HG03460 (cell line): Measurements from ENCODE around the gene TRPC3.

Source experiments
- ATAC-seq: cut with Tn5 transposase; IDR thresholded peaks from one replicate; pipeline ENCODE4 v1.9.1; 2021; ENCODE audit not compliant: unreplicated experiment

The TRPC3 gene

GRCh38 chr4:121951521-121952110 lies at the start of gene TRPC3:
Gene TRPC3, minus strand, starts transcription at chr4:121952060. Its CDS starts 380 bp downstream, at chr4:121951680.
- ATAC-seq: peak; percentile 32

DNA sequence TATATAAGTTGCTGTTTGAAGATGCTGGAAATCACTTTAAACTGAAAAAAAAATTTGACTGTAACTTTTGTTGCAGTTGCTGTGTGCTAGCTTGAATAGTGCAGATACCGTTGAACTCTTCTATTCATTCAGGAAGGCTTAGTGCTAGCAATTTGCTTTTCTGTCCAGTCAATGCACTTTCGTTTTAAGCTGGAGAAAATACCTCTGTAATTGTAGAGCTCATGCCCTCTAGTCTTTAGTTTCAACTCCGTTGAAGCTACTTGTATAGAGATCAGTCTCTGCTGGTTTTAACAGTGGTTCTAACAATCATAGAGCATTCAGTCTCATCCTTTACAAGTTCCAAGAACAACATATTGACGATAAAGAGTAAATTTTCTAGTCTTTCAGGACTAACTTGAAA lies 49.0 kb upstream of the TRPC3 start:
- ATAC-seq: no peak

- no peak for ATAC-seq
These were observed 46.2 kb upstream of the TRPC3 start for GRCh38 chr4:121998024-121998423.

GRCh38 chr4:121995790-121996537 lies 44.1 kb upstream of the TRPC3 start:
- no peak for ATAC-seq

GRCh38 chr4:121991968-121992367 lies 40.1 kb upstream of the TRPC3 start:
- no peak for ATAC-seq

- no peak for ATAC-seq
These were observed 38.6 kb upstream of the TRPC3 start for GRCh38 chr4:121990489-121990888.

- no peak for ATAC-seq
These were observed 37.9 kb upstream of the TRPC3 start for GRCh38 chr4:121989715-121990114.

- no peak for ATAC-seq
These were observed 37.1 kb upstream of the TRPC3 start for GRCh38 chr4:121988950-121989349.

GRCh38 chr4:121980643-121981042 lies 28.8 kb upstream of the TRPC3 start:
- no peak for ATAC-seq

GRCh38 chr4:121978172-121978516 lies 26.3 kb upstream of the TRPC3 start:
- peak; percentile 51 for ATAC-seq

DNA sequence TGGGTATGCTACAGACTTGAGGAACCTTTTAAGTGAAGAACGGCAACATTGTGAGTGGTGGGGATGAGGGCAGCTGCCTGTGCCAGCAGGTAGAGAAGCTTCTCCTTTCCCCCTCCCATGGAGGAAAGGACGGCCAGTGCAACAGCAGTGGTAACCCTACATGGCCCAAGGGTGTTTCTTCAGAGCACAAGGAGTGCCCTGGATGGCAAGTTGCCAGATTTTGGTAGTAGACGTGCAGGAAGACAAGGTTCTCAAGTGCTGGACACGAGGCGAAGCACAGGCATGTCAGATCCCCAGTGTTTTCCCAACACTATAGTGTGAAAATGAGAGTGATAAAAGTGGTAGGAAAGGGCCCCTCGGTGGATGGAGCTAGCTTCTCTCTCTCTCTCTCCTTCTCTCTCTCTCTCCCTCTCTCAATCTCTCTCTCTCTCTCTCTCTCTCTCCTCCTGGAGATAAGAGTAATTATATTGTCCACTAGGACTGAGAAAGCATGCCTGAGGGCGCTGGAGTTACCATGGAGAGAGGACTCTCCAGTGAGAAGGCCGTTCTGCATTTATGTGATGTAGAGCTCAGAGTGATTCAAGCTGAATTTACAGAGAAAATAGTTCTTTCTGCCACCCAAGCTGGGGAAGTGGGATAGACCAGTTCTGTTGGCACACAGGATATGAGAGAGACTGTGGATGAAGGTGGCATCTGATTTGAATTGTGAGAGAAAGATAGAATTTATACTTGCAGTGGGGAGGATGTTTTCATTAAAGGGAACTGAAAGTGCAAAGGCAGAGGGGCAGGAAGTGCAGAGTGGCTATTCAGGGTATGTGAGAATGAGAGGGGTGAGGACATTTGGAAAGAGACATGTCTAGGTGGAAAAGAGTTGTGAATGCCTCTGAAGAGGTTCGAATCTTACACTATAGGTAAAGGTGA lies 25.7 kb upstream of the TRPC3 start:
- ATAC-seq: peak; percentile 99

DNA sequence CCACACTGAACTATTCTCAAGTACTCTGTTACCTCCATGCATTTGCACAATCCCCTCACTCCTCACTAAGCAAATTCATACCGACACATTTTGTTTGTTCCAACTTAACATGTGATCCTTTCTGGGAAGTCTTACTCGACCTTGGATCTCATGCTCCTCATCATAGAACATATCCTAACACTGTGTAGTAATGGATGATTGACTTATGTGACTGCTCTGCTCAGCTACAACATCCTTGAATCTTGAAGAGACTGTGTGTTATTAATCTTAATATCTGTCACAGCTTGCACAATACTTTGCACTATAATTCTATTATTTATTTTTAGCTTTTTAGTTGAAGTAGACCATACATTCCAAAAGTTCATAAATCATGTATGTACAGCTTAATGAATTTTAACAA lies 23.9 kb upstream of the TRPC3 start:
- no peak for ATAC-seq

GRCh38 chr4:121973816-121974215 lies 22.0 kb upstream of the TRPC3 start:
- ATAC-seq: no peak

DNA sequence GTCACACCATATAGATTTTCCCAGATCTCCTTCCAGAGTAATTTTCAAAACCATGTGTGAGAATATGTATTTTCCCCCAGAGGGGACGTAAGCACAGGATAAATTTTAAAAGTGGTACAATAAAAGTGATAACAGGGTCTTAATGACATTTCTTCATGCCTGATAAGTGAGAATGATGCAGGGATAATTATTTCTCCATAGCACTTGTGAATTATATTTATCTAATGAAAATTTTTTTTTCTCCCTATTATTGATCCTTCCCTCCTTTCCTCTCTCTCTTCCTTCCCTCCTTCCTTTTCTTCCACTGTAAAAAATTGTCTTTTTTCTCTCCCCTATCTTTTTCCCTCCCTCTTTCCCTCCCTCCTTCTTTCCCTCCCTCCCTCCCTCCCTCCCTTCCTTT lies 17.0 kb upstream of the TRPC3 start:
- no peak for ATAC-seq

DNA sequence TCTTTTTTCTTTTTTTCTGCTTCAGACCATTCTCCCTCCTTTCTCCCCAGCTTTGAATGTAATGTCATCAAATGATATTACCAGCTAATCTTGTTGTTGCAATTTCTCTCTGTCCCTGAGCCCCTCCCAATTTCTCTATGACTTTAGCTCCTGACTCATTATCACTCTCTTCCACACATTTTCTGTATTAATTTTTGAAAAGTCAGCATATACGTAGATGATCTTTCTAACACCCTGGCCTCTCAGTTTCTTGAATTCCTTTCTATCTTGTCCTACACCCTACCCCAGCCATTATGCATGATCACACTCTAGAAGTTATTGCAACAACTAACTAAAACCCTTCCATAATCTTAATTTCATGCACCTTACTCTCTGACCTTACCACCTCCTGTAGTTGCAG lies 13.1 kb upstream of the TRPC3 start:
- ATAC-seq: no peak

- ATAC-seq: no peak
These were observed 9.0 kb upstream of the TRPC3 start for GRCh38 chr4:121960818-121961217.

DNA sequence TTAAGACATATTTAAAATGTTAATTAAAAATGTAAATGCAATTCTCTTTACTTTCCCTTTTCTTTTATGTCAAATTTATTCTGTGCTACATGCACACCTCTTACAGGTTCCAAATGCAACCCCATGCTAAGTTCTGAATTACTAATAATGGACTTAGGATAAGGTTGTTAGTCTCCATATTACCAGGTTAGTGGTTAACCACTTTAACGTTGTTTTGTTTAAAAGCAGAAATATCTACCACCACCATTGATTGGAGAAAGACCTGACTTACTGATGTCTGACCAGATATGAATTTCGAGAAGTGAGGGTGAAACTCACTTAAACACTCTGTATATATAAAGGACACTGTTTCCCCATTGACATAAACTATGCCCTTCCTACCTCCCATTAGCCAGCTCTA lies 6.9 kb upstream of the TRPC3 start:
- no peak for ATAC-seq

DNA sequence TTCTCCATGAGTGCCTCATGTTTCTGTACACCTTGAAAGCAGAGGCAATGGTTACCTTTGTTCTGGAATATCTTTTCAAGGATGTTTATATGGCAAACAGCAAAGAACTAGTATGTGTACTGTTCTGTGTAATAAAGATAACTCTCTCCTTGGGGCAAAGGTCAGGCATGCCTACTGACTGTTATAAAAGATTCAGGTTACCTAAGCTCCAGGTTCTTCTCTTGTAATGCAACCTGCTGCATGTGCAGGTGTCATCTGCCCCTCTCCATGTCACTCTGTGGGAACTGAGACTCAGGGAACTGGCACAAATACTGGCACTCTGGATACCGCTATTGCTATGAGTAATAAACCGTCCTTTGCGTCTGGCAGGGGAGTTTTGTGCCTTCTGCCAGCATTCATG lies 5.4 kb upstream of the TRPC3 start:
- ATAC-seq: no peak

GRCh38 chr4:121953860-121954259 lies 2.0 kb upstream of the TRPC3 start:
- ATAC-seq: no peak

DNA sequence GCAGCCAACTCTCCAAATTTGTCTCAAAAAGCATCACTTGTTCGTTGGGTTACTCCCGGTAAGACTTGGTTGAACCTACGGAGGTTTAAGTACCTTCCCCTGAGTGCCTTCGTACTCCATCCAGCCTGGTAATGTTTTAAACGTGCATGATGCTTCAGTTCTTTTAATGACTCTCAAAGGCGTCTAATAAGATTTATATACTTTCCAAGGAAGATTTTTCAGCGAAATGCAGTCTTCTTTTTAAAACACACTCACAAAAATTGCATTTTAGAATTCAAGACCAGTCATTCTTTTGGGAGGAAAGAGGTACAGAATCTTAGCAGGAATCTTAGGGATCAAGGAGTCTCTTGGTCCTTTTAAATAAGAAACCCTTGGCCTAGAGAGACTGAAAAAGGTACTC lies 430 bp upstream of the TRPC3 start:
- no peak for ATAC-seq

DNA sequence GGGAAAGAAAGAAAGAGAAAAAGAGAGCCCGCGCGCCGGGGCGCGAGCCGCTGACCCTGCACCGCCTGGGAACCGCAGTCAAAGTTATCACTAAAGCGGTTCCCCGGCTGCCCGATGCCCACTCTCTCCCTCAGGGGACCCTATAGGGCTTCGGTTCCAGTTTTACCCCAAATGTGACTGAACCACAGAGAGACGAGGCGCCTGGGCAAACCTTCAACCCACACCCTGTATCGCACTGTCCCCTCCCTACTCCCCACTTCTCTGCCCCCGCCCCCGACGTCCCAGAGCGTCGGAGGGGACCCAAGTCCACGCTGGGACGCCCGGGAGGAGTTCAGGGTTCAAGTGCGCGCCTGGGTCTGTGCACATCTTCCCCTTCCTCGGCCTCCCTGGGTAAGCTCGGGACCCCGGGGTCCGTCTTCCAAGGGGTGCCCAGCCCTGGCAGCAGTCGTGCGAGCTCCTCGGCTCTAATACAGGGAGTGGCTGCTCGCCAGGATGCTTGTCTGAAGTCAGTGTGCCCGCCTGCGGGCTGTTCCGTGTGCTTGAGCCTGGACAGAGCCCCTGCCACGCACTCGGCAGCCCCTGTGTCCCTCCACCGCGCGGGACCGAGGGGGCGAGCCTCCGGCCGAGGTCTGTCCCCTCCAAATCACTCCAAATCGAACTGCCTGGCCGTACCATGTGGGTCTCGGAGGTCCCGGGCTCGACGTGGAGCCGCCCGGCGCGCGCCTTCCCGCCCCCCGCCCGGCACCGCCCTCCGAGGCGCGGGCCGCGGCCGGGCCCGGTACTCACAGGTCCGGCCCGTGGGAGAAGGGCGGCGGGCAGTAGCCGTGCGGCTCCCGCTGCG lies 960 bp downstream of the TRPC3 start:
- peak; percentile 23 for ATAC-seq
